Esophagus squamous epithelium (tissue), 5 donors: ENCODE data around the gene EXO1. TPM values are rescaled to one million over a fixed set of nuclear protein-coding genes. Genes with fewer than 3 reads are reported as not detected.

Source experiments
- DNase-seq: peaks from one replicate; lab custom pipeline; 2025; lab: John Stamatoyannopoulos, UW
- H3K27ac ChIP-seq, 4 donors: fragments of 200-600 bp; sonication (generic); one replicate each; pipeline ENCODE4 v1.5.1; 2016 to 2019; ENCODE audit warnings: mild to moderate bottlenecking in 1 of 4
- H3K27me3 ChIP-seq, 4 donors: fragments of 200-600 bp; sonication (generic); 1 replicate in 3 of 4; 2 replicates in 1 of 4; pipeline versions ENCODE4 v1.5.1 to v1.6.0; 2017 to 2021; ENCODE audit warnings: antibody characterized with exemption in 1 of 4
- H3K36me3 ChIP-seq, 3 donors: fragments of 200-600 bp; sonication (generic); one replicate each; pipeline ENCODE4 v1.5.1; 2016 to 2019
- H3K4me1 ChIP-seq, 3 donors: fragments of 200-600 bp; sonication (generic); one replicate each; pipeline ENCODE4 v1.5.1; 2017 to 2019
- H3K4me3 ChIP-seq, 4 donors: fragments of 200-600 bp; sonication (generic); 1 replicate in 3 of 4; 2 replicates in 1 of 4; pipeline ENCODE4 v1.5.1; 2016 to 2019; ENCODE audit warnings: mild to moderate bottlenecking in 2 of 4, moderate library complexity in 1 of 4
- H3K9me3 ChIP-seq, 3 donors: fragments of 200-600 bp; sonication (generic); one replicate each; pipeline ENCODE4 v1.5.1; 2016 to 2019
- POLR2A ChIP-seq, 4 donors: fragments of 450-650 bp; IDR thresholded peaks; one replicate each; pipeline ENCODE4 v1.6.1; 2017; ENCODE audit warnings: antibody characterized with exemption in 4 of 4, mild to moderate bottlenecking in 4 of 4, moderate library complexity in 3 of 4
- WGBS, 2 donors: methylation state at CpG; one replicate each; pipeline ENCODE4 v1.1.5; 2018; 5-methylcytosine and 5-hydroxymethylcytosine counted together
- intact Hi-C: fragments of 100-400 bp; cut with DNase I; formaldehyde crosslinking; loops from one replicate; pipeline ENCODE4 v1.15.0; 2022
- total RNA-seq, 4 donors: library from RNA; depleted of rRNA; stranded (reverse); fragments of >200 nt; gene quantifications; one replicate each; pipeline ENCODE4 v1.1.0, GENCODE V29; 2016
- TF ChIP-seq, protein P1 (sequence below), 6 experiments: fragments of 450-650 bp in 4 of 6; fragments of 200-600 bp in 2 of 6; sonication (generic) in 2 of 6; IDR thresholded peaks; one replicate each; pipeline ENCODE4 v1.5.1; 2016 to 2019; ENCODE audit warnings: antibody characterized with exemption in 6 of 6, mild to moderate bottlenecking in 4 of 6, moderate library complexity in 4 of 6
- donor health status: DM: yes; HTN: yes; CAD: no.

EXO1 gene
- total RNA-seq, 4 donors from 2014 or later, result 1.5 to 9.2 (median 5.3) TPM

- H3K27me3 ChIP-seq, result no peaks in the 10 kb centered on the region
- no peak for DNase-seq
- no peaks in the 10 kb centered on the region for H3K9me3 ChIP-seq
- H3K36me3 ChIP-seq, result no peaks in the 10 kb centered on the region
- no peak overlapping the region for H3K4me3 ChIP-seq
- no peak for TF ChIP-seq POLR2A (IDR thresholded peaks at IDR 0.05)
- TF ChIP-seq, protein P1, sequence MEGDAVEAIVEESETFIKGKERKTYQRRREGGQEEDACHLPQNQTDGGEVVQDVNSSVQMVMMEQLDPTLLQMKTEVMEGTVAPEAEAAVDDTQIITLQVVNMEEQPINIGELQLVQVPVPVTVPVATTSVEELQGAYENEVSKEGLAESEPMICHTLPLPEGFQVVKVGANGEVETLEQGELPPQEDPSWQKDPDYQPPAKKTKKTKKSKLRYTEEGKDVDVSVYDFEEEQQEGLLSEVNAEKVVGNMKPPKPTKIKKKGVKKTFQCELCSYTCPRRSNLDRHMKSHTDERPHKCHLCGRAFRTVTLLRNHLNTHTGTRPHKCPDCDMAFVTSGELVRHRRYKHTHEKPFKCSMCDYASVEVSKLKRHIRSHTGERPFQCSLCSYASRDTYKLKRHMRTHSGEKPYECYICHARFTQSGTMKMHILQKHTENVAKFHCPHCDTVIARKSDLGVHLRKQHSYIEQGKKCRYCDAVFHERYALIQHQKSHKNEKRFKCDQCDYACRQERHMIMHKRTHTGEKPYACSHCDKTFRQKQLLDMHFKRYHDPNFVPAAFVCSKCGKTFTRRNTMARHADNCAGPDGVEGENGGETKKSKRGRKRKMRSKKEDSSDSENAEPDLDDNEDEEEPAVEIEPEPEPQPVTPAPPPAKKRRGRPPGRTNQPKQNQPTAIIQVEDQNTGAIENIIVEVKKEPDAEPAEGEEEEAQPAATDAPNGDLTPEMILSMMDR (IDR thresholded peaks at IDR 0.05), result no peak
- H3K27ac ChIP-seq, result no peak overlapping the region
- intact Hi-C loops, result no loop called here
- no peaks in the 10 kb centered on the region for H3K4me1 ChIP-seq
- WGBS, 2 donors, result 83 to 84% methylated on average over 5 to 6 of the region's 7 CpGs
Observed at GRCh38 chr1:241916196-241916595, 68.2 kb downstream of the EXO1 start.

GRCh38 chr1:241917487-241917886 is 69.5 kb downstream of the EXO1 start:
- TF ChIP-seq POLR2A (IDR thresholded peaks at IDR 0.05), result no peak
- TF ChIP-seq, protein P1 (IDR thresholded peaks at IDR 0.05), result no peak
- H3K4me1 ChIP-seq, result no peaks in the 10 kb centered on the region
- no peaks in the 10 kb centered on the region for H3K36me3 ChIP-seq
- WGBS, 2 donors, result 85 to 97% methylated on average over 4 of the region's 12 CpGs
- no peaks in the 10 kb centered on the region for H3K27me3 ChIP-seq
- H3K9me3 ChIP-seq, result no peaks in the 10 kb centered on the region
- DNase-seq, result no peak
- no peak overlapping the region for H3K27ac ChIP-seq
- intact Hi-C loops, result no loop called here
- H3K4me3 ChIP-seq, result no peak overlapping the region

- no peak overlapping the region for H3K4me3 ChIP-seq
- H3K36me3 ChIP-seq, result no peaks in the 10 kb centered on the region
- 56 to 63% methylated on average over 5 of the region's 5 CpGs for WGBS, 2 donors
- DNase-seq, result no peak
- no peaks in the 10 kb centered on the region for H3K4me1 ChIP-seq
- intact Hi-C loops, result no loop called here
- no peak overlapping the region for H3K27ac ChIP-seq
- TF ChIP-seq, protein P1 (IDR thresholded peaks at IDR 0.05), result no peak
- TF ChIP-seq POLR2A (IDR thresholded peaks at IDR 0.05), result no peak
- no peaks in the 10 kb centered on the region for H3K27me3 ChIP-seq
- no peaks in the 10 kb centered on the region for H3K9me3 ChIP-seq
Observed at GRCh38 chr1:241918879-241919278, 70.9 kb downstream of the EXO1 start.

GRCh38 chr1:241924080-241924808 is 76.2 kb downstream of the EXO1 start:
- Histone ChIP-seq H3K27ac (no peak overlapping the region), H3K27me3 (no peaks in the 10 kb centered on the region), H3K4me1 (no peaks in the 10 kb centered on the region), H3K36me3 (no peaks in the 10 kb centered on the region), H3K4me3 (no peak overlapping the region), H3K9me3 (no peaks in the 10 kb centered on the region)
- 65 to 84% methylated on average over 10 of the region's 10 CpGs for WGBS, 2 donors
- DNase-seq, result no peak
- no peak for TF ChIP-seq POLR2A (IDR thresholded peaks at IDR 0.05)
- TF ChIP-seq, protein P1 (IDR thresholded peaks at IDR 0.05), result no peak
- intact Hi-C loops, result no loop called here

DNA sequence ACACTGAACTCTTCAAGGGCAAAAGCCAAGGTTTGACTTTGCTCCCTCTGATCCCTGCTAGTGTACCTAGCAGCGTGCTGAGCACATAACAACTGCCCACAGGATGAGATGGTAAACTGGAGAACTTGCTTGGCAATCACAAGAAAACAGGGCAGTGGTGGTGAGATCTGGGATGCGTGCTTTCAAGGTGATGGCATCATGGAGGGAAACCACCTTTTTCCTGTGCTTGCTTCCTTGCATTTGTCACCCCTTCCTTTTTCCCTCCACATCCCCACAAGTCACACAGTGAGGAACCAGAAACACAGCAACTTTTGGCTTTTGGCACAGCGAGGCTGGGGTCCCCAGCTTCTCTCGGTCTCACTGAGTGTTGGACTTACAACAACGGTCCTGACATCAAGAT is 78.1 kb downstream of the EXO1 start:
- Histone ChIP-seq H3K36me3 (no peaks in the 10 kb centered on the region), H3K4me3 (no peak overlapping the region), H3K9me3 (no peaks in the 10 kb centered on the region), H3K4me1 (no peaks in the 10 kb centered on the region), H3K27ac (no peak overlapping the region), H3K27me3 (no peaks in the 10 kb centered on the region)
- DNase-seq, result no peak
- intact Hi-C loops, result no loop called here
- WGBS, 2 donors, result 65 to 84% methylated on average over 3 to 5 of the region's 5 CpGs
- TF ChIP-seq POLR2A (IDR thresholded peaks at IDR 0.05), result no peak
- TF ChIP-seq, protein P1 (IDR thresholded peaks at IDR 0.05), result no peak
